ENCODE measurements around the gene AUTS2.

AUTS2 gene

GRCh38 chr7:69906283-69906995 is 308.2 kb downstream of the AUTS2 start:
- no peaks in the 10 kb centered on the region for H3K27me3 Mint-ChIP-seq
- H3K9me3 Mint-ChIP-seq: no peaks in the 10 kb centered on the region
- H3K4me3 Mint-ChIP-seq: no peak overlapping the region
- peaks cover 4% of the 10 kb centered on the region for H3K4me1 Mint-ChIP-seq (ENCODE audit: low read depth)
- no peak overlapping the region for H3K27ac Mint-ChIP-seq
- no peak for DNase-seq
- H3K36me3 Mint-ChIP-seq (ENCODE audit: low read depth): no peaks in the 10 kb centered on the region

DNA sequence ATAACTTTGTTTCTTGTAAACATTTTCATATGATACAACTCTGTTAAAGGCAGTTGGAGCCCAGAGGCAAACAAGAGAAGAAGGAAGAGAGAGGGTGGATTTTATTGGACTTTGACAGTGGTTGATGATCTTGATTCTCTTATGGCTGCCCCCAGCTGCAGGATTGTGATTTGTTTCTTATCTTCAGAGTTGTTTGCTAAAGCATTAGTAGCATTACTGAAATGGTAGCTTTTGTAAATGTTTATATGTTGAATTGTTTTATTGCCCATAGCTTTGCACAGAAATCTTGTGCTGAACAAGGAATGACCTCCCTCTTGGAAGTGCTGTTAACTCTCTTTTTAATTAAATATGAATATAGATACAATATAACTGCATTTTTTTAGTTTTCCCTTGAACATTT is 309.4 kb downstream of the AUTS2 start:
- H3K27me3 Mint-ChIP-seq: no peaks in the 10 kb centered on the region
- H3K9me3 Mint-ChIP-seq: no peaks in the 10 kb centered on the region
- no peak for DNase-seq
- peaks cover 4% of the 10 kb centered on the region for H3K4me1 Mint-ChIP-seq (ENCODE audit: low read depth)
- H3K36me3 Mint-ChIP-seq (ENCODE audit: low read depth): no peaks in the 10 kb centered on the region
- H3K27ac Mint-ChIP-seq: no peak overlapping the region
- H3K4me3 Mint-ChIP-seq: no peak overlapping the region

- DNase-seq: no peak
- no peak overlapping the region for H3K27ac Mint-ChIP-seq
Observed at GRCh38 chr7:69908454-69908853, 310.2 kb downstream of the AUTS2 start.

GRCh38 chr7:69910150-69910549 is 311.9 kb downstream of the AUTS2 start:
- no peak for DNase-seq
- Mint-ChIP-seq H3K4me1 (ENCODE audit: low read depth) (peaks cover 4% of the 10 kb centered on the region), H3K9me3 (no peaks in the 10 kb centered on the region), H3K36me3 (ENCODE audit: low read depth) (no peaks in the 10 kb centered on the region), H3K4me3 (no peak overlapping the region), H3K27ac (no peak overlapping the region), H3K27me3 (no peaks in the 10 kb centered on the region)

More at GRCh38 chr7:69908454-69908853, 310.2 kb downstream of the AUTS2 start:
- Mint-ChIP-seq H3K9me3 (no peaks in the 10 kb centered on the region), H3K36me3 (ENCODE audit: low read depth) (no peaks in the 10 kb centered on the region), H3K27me3 (no peaks in the 10 kb centered on the region), H3K4me3 (no peak overlapping the region), H3K4me1 (ENCODE audit: low read depth) (peaks cover 4% of the 10 kb centered on the region)

DNA sequence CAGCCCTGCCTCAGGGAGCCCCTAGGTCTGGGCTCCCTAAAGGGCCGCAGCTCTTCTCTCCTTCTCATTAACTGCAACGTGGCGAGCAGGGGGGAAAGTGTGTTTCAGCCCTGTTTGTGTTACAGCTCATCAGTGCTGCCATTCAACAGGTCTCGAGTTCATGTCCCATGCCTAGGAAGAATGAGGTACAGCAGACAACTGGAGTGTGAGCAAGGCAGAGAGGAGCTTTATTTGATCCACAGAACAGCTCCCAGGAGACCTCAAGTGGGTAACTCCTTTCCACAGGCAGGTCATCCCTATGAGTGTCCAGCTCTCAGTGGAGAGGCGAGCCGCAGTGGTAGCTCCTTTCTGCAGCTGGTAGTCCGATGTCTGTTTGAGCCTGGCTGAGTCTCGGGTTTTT is 313.1 kb downstream of the AUTS2 start:
- Mint-ChIP-seq H3K4me1 (ENCODE audit: low read depth) (peaks cover 2% of the 10 kb centered on the region), H3K36me3 (ENCODE audit: low read depth) (no peaks in the 10 kb centered on the region), H3K9me3 (no peaks in the 10 kb centered on the region), H3K27me3 (no peaks in the 10 kb centered on the region), H3K4me3 (no peak overlapping the region), H3K27ac (no peak overlapping the region)
- DNase-seq: no peak

DNA sequence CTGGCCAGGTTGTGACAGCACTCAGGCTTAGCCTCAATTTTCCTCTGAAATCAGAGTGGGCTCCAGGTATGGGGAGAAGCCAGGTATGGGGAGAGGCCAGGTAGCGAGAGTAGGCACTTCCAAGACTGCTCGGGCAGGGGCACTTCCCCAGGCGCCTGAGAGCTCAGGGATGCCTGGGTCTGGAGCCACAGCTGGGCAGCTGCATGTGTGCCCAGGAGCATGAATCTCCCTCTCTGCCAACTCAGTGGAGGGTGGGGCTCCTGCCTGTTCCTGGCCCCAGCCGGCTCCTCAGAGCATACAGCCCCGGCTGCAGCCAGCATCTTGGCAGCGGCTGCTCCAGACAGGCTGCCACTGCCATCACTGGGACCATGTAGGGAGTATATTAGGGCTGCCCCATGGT is 313.9 kb downstream of the AUTS2 start:
- no peak for DNase-seq
- no peaks in the 10 kb centered on the region for H3K36me3 Mint-ChIP-seq (ENCODE audit: low read depth)
- H3K4me3 Mint-ChIP-seq: no peak overlapping the region
- H3K27ac Mint-ChIP-seq: no peak overlapping the region
- H3K9me3 Mint-ChIP-seq: no peaks in the 10 kb centered on the region
- no peaks in the 10 kb centered on the region for H3K27me3 Mint-ChIP-seq
- H3K4me1 Mint-ChIP-seq (ENCODE audit: low read depth): no peaks in the 10 kb centered on the region

DNA sequence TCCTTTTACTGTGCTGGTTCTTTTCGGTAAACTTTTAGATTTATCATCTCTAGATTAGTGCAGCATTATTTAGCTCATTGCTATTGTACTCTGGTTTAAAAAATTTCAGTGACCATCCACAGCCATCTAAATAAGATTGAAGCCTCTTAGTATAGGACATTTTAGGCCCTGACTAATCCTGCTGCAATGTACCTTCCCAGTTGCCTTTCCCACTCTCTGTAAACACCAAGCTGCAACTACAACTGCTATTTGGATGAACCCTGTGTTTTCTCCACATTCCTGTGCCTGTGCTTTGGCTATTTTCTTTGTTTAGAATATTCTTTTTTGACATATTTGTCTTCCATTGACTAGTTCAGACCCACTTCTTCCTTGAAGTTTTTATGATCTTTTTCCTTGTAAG is 314.6 kb downstream of the AUTS2 start:
- Mint-ChIP-seq H3K9me3 (no peaks in the 10 kb centered on the region), H3K36me3 (ENCODE audit: low read depth) (no peaks in the 10 kb centered on the region), H3K4me1 (ENCODE audit: low read depth) (no peaks in the 10 kb centered on the region), H3K27ac (no peak overlapping the region), H3K27me3 (no peaks in the 10 kb centered on the region), H3K4me3 (no peak overlapping the region)
- DNase-seq: no peak

DNA sequence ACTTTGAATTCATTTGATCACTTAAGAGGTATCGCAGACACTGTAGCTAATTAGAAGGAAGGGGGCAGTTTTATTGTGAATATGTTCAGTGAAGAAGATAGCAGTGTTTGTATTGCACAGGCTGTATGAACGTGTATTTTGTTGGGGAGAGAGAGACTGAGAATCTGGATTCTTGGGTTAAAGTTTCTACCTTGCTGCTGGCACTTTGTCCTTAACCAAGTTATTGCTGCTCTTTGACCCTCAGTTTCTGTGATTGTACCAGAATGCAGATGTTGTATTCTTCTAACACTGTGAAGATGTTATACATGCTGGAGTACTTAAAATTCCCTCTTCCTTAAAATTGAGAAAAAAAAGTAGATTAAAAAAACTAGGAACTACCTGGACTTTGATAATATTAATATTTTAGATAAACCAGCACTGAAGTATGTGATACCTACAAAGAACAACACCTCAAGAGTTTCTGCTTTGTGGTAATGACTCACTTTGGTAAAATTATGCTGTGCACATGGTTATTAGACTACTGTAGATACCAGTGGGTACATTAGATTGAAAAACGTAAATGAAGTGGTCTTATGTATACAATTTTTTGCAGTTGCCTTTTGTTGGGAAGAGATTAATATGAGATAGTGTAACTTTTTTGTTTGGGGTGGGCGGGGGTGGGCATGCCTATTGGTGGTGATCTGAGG is 321.3 kb downstream of the AUTS2 start:
- Mint-ChIP-seq H3K36me3 (ENCODE audit: low read depth) (no peaks in the 10 kb centered on the region), H3K4me1 (ENCODE audit: low read depth) (no peaks in the 10 kb centered on the region), H3K4me3 (no peak overlapping the region), H3K9me3 (no peaks in the 10 kb centered on the region), H3K27me3 (no peaks in the 10 kb centered on the region), H3K27ac (no peak overlapping the region)
- DNase-seq: no peak

DNA sequence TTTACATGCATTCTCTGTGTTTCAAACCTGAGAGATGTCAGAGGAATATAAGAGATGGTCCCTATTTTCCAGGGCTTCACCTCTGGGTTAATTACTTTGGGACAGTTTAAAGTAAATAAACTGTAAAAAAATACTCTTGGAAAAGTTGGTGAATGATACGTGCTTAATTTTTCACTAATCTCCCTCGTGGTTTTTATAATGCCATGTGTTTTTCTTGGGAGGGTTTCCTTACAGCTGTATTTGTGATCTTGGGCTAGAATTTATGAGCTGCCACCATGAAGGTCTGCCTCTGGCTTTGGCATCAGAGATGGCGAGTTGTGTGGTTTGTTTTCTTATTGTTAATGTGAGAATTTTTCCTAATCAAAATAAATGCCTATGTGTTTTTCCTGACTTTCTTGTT is 322.5 kb downstream of the AUTS2 start:
- Mint-ChIP-seq H3K27ac (no peak overlapping the region), H3K9me3 (no peaks in the 10 kb centered on the region), H3K4me1 (ENCODE audit: low read depth) (no peaks in the 10 kb centered on the region), H3K27me3 (no peaks in the 10 kb centered on the region), H3K36me3 (ENCODE audit: low read depth) (no peaks in the 10 kb centered on the region), H3K4me3 (no peak overlapping the region)
- no peak for DNase-seq

GRCh38 chr7:69922026-69922803 is 323.9 kb downstream of the AUTS2 start:
- H3K4me1 Mint-ChIP-seq (ENCODE audit: low read depth): no peaks in the 10 kb centered on the region
- no peak for DNase-seq
- H3K27me3 Mint-ChIP-seq: no peaks in the 10 kb centered on the region
- H3K4me3 Mint-ChIP-seq: no peak overlapping the region
- no peaks in the 10 kb centered on the region for H3K36me3 Mint-ChIP-seq (ENCODE audit: low read depth)
- H3K9me3 Mint-ChIP-seq: no peaks in the 10 kb centered on the region
- no peak overlapping the region for H3K27ac Mint-ChIP-seq

GRCh38 chr7:69927461-69927860 is 329.2 kb downstream of the AUTS2 start:
- Mint-ChIP-seq H3K36me3 (ENCODE audit: low read depth) (no peaks in the 10 kb centered on the region), H3K9me3 (no peaks in the 10 kb centered on the region), H3K4me3 (no peak overlapping the region), H3K27me3 (no peaks in the 10 kb centered on the region), H3K4me1 (ENCODE audit: low read depth) (no peaks in the 10 kb centered on the region), H3K27ac (no peak overlapping the region)
- no peak for DNase-seq

DNA sequence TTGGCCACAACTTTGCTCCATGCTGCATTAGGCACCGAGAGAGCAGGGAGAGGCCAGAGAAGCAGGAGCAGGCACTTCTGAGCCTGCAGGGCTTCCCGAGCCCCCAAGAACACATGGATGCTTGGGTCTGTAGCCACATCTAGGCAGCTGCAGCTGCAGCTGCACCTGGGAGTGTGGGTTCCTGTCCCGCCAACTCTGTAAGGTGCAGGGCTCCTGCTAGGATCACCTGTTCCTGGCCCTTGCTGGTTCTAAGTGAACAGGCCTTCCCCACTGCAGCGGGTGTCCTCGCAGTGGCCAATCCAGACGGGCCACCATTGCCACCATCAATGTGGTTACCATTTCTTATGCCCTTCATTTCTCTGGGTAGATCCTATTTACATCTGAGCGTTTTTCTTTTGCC is 330.3 kb downstream of the AUTS2 start:
- H3K4me1 Mint-ChIP-seq (ENCODE audit: low read depth): no peaks in the 10 kb centered on the region
- DNase-seq: no peak
- no peaks in the 10 kb centered on the region for H3K9me3 Mint-ChIP-seq
- no peak overlapping the region for H3K27ac Mint-ChIP-seq
- H3K27me3 Mint-ChIP-seq: no peaks in the 10 kb centered on the region
- H3K4me3 Mint-ChIP-seq: no peak overlapping the region
- no peaks in the 10 kb centered on the region for H3K36me3 Mint-ChIP-seq (ENCODE audit: low read depth)

DNA sequence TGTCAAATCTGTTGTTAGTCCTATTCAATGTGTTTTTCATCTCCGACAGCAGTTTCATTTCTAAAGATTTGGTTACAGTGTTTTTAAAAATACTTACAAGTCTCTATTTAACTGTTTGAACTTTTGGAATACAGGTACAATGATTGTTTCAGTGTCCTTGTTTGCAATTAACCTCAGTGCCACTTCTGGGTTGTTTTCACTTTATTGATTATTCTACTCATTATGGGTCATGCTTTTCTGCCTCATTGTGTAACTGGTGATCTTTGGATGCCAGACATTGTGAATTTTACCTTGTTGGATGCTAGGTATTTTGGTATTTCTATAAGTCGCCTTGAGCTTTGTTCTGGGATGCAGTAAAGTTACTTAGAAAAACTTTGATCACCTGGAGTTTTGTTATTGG is 331.3 kb downstream of the AUTS2 start:
- no peaks in the 10 kb centered on the region for H3K27me3 Mint-ChIP-seq
- H3K4me3 Mint-ChIP-seq: no peak overlapping the region
- H3K9me3 Mint-ChIP-seq: no peaks in the 10 kb centered on the region
- H3K36me3 Mint-ChIP-seq (ENCODE audit: low read depth): no peaks in the 10 kb centered on the region
- no peak overlapping the region for H3K27ac Mint-ChIP-seq
- no peaks in the 10 kb centered on the region for H3K4me1 Mint-ChIP-seq (ENCODE audit: low read depth)
- no peak for DNase-seq

- Mint-ChIP-seq H3K4me3 (no peak overlapping the region), H3K27me3 (no peaks in the 10 kb centered on the region), H3K36me3 (ENCODE audit: low read depth) (no peaks in the 10 kb centered on the region), H3K4me1 (ENCODE audit: low read depth) (no peaks in the 10 kb centered on the region), H3K9me3 (no peaks in the 10 kb centered on the region), H3K27ac (no peak overlapping the region)
- no peak for DNase-seq
Observed at GRCh38 chr7:69932034-69932628, 333.9 kb downstream of the AUTS2 start.

Measured in activated T-cell treated with anti-CD3 and anti-CD28 coated beads, Interleukin-2, amount 50 U/mL, for 24 hours (primary cell).